Measurements from ENCODE around the gene STK32C.

DNA sequence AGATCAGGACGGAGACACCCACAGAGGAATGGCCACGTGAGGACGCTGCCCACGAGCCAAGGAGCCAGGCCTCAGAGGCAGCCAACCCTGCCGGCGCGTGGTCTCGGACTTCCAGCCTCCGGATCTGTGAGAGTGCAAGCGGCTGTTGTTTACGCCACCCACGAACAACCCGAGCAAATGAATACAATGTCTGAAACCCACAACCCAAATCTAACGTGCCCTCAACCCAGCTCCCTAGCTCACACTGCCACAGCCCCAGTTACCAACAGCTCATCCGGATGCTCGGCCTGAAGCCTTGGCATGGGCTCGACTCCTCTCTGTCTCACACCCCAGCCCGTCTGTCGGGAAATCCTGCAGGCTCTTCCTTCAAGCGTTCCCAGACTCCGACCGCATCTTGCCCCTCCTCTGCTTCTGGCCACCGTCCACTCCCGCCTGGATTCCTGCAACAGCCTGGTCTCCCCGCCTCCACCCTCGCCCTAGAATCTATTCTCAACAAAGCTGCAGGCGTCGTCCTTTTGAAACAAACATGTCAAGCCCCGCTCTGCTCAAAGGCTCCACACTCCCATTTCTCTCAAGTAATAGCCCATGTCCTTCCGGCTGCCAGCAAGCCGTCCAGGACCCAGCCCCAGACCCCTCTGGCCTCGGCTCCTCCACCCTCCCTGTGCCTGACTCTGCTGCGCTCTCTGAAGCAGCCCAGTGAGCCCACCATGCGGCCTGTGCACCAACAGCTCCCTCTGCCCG lies 35.3 kb downstream of the STK32C start:
- TF ChIP-seq CTCF (IDR thresholded peaks at IDR 0.05), result no peak
- no peak for TF ChIP-seq POLR2A (IDR thresholded peaks at IDR 0.05)
- TF ChIP-seq EP300 (IDR thresholded peaks at IDR 0.05), result no peak

Measured in tibial nerve (tissue), 4 donors.